Neural progenitor cell (in vitro differentiated cells): ENCODE results near the gene GJD4. TPM values are rescaled to one million over a fixed set of nuclear protein-coding genes. Genes with fewer than 3 reads are reported as not detected.

ENCODE experiments used
- DNase-seq: peaks from one replicate; pipeline ENCODE4 v3.0.0-alpha.2; 2016; ENCODE audit warnings: low spot score
- H2AFZ ChIP-seq: fragments of 200-600 bp; sonication (generic); replicated peaks from 2 replicates; pipeline ENCODE4 v1.6.1; 2016; ENCODE audit warnings: antibody characterized with exemption
- H3F3A ChIP-seq: fragments of 200-600 bp; sonication (generic); 2 replicates; pipeline ENCODE4 v1.6.1; 2016; ENCODE audit warnings: antibody characterized with exemption, low read depth
- H3K27ac ChIP-seq: fragments of 200-600 bp; sonication (generic); 2 replicates; pipeline ENCODE4 v1.5.1; 2016; ENCODE audit warnings: mild to moderate bottlenecking
- H3K27me3 ChIP-seq: fragments of 200-600 bp; sonication (generic); 2 replicates; pipeline ENCODE4 v1.6.1; 2016; ENCODE audit warnings: mild to moderate bottlenecking, moderate library complexity
- H3K36me3 ChIP-seq: fragments of 200-600 bp; sonication (generic); 2 replicates; pipeline ENCODE4 v1.5.1; 2016
- H3K4me1 ChIP-seq: fragments of 200-600 bp; sonication (generic); 2 replicates; pipeline ENCODE4 v1.6.1; 2016; ENCODE audit warnings: mixed run types
- H3K4me2 ChIP-seq: fragments of 200-600 bp; sonication (generic); 2 replicates; pipeline ENCODE4 v1.6.1; 2016
- H3K4me3 ChIP-seq: fragments of 200-600 bp; sonication (generic); 2 replicates; pipeline ENCODE4 v1.5.1; 2016
- H3K79me2 ChIP-seq: fragments of 200-600 bp; sonication (generic); 2 replicates; pipeline ENCODE4 v1.6.1; 2016; ENCODE audit warnings: low read depth
- H3K9ac ChIP-seq: fragments of 200-600 bp; sonication (generic); 2 replicates; pipeline ENCODE4 v1.6.1; 2016
- H3K9me3 ChIP-seq: fragments of 200-600 bp; sonication (generic); 2 replicates; pipeline ENCODE4 v1.5.1; 2016; ENCODE audit warnings: low read depth
- H4K20me1 ChIP-seq: fragments of 200-600 bp; sonication (generic); 2 replicates; pipeline ENCODE4 v1.6.1; 2016; ENCODE audit warnings: low read depth
- H3K27ac Mint-ChIP-seq: 3 replicates; pipeline ENCODE4 v1.8.0; 2021; ENCODE audit warnings: mixed read lengths
- H3K27me3 Mint-ChIP-seq: 2 replicates; pipeline ENCODE4 v1.8.0; 2022; ENCODE audit warnings: low read depth, mild to moderate bottlenecking, inconsistent platforms, moderate library complexity, mixed read lengths; ENCODE audit not compliant: insufficient read depth
- H3K36me3 Mint-ChIP-seq: 3 replicates; pipeline ENCODE4 v1.8.0; 2021; ENCODE audit warnings: mixed read lengths
- H3K4me1 Mint-ChIP-seq: 3 replicates; pipeline ENCODE4 v1.8.0; 2021; ENCODE audit warnings: mixed read lengths
- H3K4me3 Mint-ChIP-seq: 3 replicates; pipeline ENCODE4 v1.8.0; 2021; ENCODE audit warnings: mild to moderate bottlenecking, moderate library complexity, mixed read lengths
- H3K9me3 Mint-ChIP-seq: 3 replicates; pipeline ENCODE4 v1.8.0; 2020; ENCODE audit warnings: mixed read lengths
- CTCF ChIP-seq: fragments of 200-600 bp; sonication (generic); IDR thresholded peaks from 2 replicates; pipeline ENCODE4 v1.5.1; 2017; ENCODE audit warnings: antibody characterized with exemption, mild to moderate bottlenecking
- EZH2 ChIP-seq: fragments of 200-600 bp; sonication (generic); IDR thresholded peaks from 2 replicates; pipeline ENCODE4 v1.6.1; 2017; ENCODE audit warnings: antibody characterized with exemption, mild to moderate bottlenecking, moderate library complexity
- EZH2phosphoT487 ChIP-seq: fragments of 200-600 bp; sonication (generic); IDR thresholded peaks from 2 replicates; pipeline ENCODE4 v1.6.1; 2017; ENCODE audit warnings: antibody characterized with exemption
- total RNA-seq: library from RNA; depleted of rRNA; stranded (reverse); fragments of >200 nt; gene quantifications from 2 replicates; pipeline ENCODE4 v1.2.3, GENCODE V29; 2015; ENCODE audit warnings: low replicate concordance

The GJD4 gene
- total RNA-seq, 1 donor from 2014 or later = not detected

- Histone ChIP-seq H2AFZ (no peak overlapping the region), H3K9ac (no peak overlapping the region), H3K27me3 (no peaks in the 10 kb centered on the region), H3K4me2 (no peak overlapping the region), H3K9me3 (no peaks in the 10 kb centered on the region), H4K20me1 (peaks cover 3% of the 10 kb centered on the region), H3K36me3 (no peaks in the 10 kb centered on the region), H3K27ac (no peak overlapping the region), H3F3A (no peaks in the 10 kb centered on the region), H3K4me3 (no peak overlapping the region), H3K4me1 (peaks cover 3% of the 10 kb centered on the region), H3K79me2 (no peaks in the 10 kb centered on the region)
- Mint-ChIP-seq H3K4me1 (peaks cover 17% of the 10 kb centered on the region), H3K9me3 (no peaks in the 10 kb centered on the region), H3K4me3 (no peak overlapping the region), H3K27me3 (no peaks in the 10 kb centered on the region), H3K36me3 (peaks cover 7% of the 10 kb centered on the region), H3K27ac (no peak overlapping the region)
- no peak for DNase-seq
- TF ChIP-seq EZH2phosphoT487 (no peak), EZH2 (no peak), CTCF (no peak)
These were observed 45.7 kb upstream of the GJD4 start for GRCh38 chr10:35559416-35559815.

- H3K4me3 ChIP-seq = no peak overlapping the region
- H3K9ac ChIP-seq = no peak overlapping the region
- H3K9me3 ChIP-seq = no peaks in the 10 kb centered on the region
- no peaks in the 10 kb centered on the region for H3K79me2 ChIP-seq
- H3K4me1 ChIP-seq = peaks cover 3% of the 10 kb centered on the region
- Mint-ChIP-seq H3K4me3 (no peak overlapping the region), H3K27me3 (no peaks in the 10 kb centered on the region), H3K9me3 (no peaks in the 10 kb centered on the region), H3K4me1 (peaks cover 17% of the 10 kb centered on the region), H3K36me3 (peaks cover 13% of the 10 kb centered on the region), H3K27ac (no peak overlapping the region)
- H2AFZ ChIP-seq = no peak overlapping the region
- TF ChIP-seq EZH2phosphoT487 (no peak), CTCF (no peak), EZH2 (no peak)
- H4K20me1 ChIP-seq = peaks cover 3% of the 10 kb centered on the region
- no peak for DNase-seq
- no peaks in the 10 kb centered on the region for H3K27me3 ChIP-seq
- no peak overlapping the region for H3K27ac ChIP-seq
- no peaks in the 10 kb centered on the region for H3F3A ChIP-seq
- no peaks in the 10 kb centered on the region for H3K36me3 ChIP-seq
- no peak overlapping the region for H3K4me2 ChIP-seq
These were observed 43.4 kb upstream of the GJD4 start for GRCh38 chr10:35561715-35562114.

- H3K9me3 Mint-ChIP-seq = no peaks in the 10 kb centered on the region
- no peak overlapping the region for H3K27ac Mint-ChIP-seq
- H3K79me2 ChIP-seq = no peaks in the 10 kb centered on the region
- no peaks in the 10 kb centered on the region for H3K9me3 ChIP-seq
- no peaks in the 10 kb centered on the region for H3K27me3 Mint-ChIP-seq
- peaks cover 17% of the 10 kb centered on the region for H3K4me1 Mint-ChIP-seq
- H3K4me3 Mint-ChIP-seq = no peak overlapping the region
- H3K9ac ChIP-seq = no peak overlapping the region
- no peak overlapping the region for H3K4me3 ChIP-seq
- no peak overlapping the region for H2AFZ ChIP-seq
- no peak overlapping the region for H3K27ac ChIP-seq
- peaks cover 3% of the 10 kb centered on the region for H3K4me1 ChIP-seq
- no peaks in the 10 kb centered on the region for H3K36me3 ChIP-seq
- DNase-seq = no peak
- H4K20me1 ChIP-seq = peaks cover 3% of the 10 kb centered on the region
- TF ChIP-seq EZH2phosphoT487 = no peak
- no peak for TF ChIP-seq CTCF
- TF ChIP-seq EZH2 = no peak
- no peaks in the 10 kb centered on the region for H3F3A ChIP-seq
- H3K4me2 ChIP-seq = no peak overlapping the region
- H3K36me3 Mint-ChIP-seq = peaks cover 15% of the 10 kb centered on the region
- no peaks in the 10 kb centered on the region for H3K27me3 ChIP-seq
These were observed 42.7 kb upstream of the GJD4 start for GRCh38 chr10:35562427-35562826.
